HG03575 (cell line): ENCODE measurements around the gene CHODL.

Experiments used
- ATAC-seq: cut with Tn5 transposase; IDR thresholded peaks from one replicate; pipeline ENCODE4 v1.9.1; 2021; ENCODE audit not compliant: unreplicated experiment, insufficient number of reproducible peaks, low FRiP score; ENCODE audit errors: extremely low read depth

Gene CHODL, protein sequence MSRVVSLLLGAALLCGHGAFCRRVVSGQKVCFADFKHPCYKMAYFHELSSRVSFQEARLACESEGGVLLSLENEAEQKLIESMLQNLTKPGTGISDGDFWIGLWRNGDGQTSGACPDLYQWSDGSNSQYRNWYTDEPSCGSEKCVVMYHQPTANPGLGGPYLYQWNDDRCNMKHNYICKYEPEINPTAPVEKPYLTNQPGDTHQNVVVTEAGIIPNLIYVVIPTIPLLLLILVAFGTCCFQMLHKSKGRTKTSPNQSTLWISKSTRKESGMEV

GRCh38 chr21:18244671-18245463, at the start of gene CHODL:
TSS of gene CHODL (plus strand) at chr21:18244833. CDS start at chr21:18245224, 391 bp downstream.
- ATAC-seq: no peak

GRCh38 chr21:18204931-18205330, 39.7 kb upstream of the CHODL start:
- ATAC-seq: no peak

- no peak for ATAC-seq
Observed at GRCh38 chr21:18218331-18218730, 26.3 kb upstream of the CHODL start.

GRCh38 chr21:18220498-18220897, 24.1 kb upstream of the CHODL start:
- ATAC-seq: no peak

DNA sequence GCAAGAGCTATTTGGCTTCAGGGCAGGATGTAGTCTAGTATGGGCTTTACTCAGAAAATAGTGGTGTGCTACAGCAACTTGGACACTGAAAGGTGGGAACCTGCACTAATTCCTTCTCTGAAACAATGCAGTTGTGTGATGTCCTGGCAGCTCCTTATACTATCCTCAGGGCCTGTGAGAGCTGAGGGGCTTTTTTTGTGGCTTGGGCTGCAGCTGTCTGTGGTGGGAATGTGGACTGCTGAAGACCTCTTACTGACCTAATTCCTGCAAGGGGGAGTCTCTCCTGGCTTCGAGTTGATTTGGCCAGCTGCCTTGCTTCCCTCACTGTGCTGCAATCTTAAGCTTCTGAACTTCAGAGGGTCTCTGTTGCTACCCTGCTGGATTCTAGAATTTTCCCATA, 22.3 kb upstream of the CHODL start:
- no peak for ATAC-seq

DNA sequence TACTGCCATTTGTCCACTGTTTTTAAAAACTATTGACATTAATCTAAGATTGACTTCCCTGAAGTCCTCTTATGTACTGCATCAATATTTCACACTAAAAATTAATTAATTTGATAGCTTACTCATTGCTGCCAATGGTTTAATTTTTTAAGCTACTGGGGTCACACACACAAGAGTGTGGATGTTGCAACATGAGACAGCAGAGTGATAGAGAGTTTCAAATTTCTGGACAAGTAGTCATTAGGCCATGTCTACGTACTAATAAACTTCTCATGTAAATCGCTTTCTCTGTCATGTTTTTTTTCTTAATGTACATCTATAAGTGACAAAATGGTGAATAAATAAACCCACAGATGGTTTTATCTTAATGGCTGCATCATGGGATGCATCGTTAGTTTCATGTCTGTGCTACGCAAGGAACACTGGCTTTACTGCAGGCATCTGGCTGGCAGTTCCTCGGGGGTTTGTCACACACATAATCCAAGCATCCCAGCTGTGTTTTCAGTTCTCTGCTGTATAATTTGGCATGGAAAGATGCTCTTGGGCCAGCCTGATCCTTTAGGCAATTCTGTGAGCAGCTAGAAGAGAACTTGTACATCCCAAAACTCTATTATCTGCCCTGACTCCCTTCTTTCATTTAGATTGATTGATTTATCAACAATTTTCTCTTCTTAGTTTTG, 16.4 kb upstream of the CHODL start:
- ATAC-seq: no peak

- ATAC-seq: no peak
Observed at GRCh38 chr21:18235545-18235944, 9.1 kb upstream of the CHODL start.

GRCh38 chr21:18245464-18245967, 883 bp downstream of the CHODL start:
- ATAC-seq: no peak

- no peak for ATAC-seq
Observed at GRCh38 chr21:18248171-18248570, 3.5 kb downstream of the CHODL start.

- ATAC-seq: no peak
Observed at GRCh38 chr21:18249672-18250071, 5.0 kb downstream of the CHODL start.

DNA sequence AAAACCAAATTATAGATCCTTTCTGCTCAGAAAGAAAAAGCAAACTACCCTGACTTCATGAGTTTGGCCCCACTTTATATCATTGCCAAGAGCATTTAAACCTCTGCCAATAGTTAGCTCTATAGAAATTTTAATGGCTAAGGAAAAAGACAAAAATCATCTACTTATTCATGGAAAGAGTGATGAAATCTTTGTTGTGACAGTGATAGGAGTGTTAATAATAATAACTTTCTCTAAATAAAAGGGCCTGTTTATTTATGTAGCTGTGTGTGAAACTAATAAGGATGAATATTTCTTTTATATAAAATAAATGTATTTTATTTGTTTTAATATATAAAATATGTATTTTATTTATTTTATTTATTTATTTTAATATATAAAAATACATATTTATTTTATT, 6.4 kb downstream of the CHODL start:
- ATAC-seq: no peak

- no peak for ATAC-seq
Observed at GRCh38 chr21:18252256-18252655, 7.6 kb downstream of the CHODL start.

DNA sequence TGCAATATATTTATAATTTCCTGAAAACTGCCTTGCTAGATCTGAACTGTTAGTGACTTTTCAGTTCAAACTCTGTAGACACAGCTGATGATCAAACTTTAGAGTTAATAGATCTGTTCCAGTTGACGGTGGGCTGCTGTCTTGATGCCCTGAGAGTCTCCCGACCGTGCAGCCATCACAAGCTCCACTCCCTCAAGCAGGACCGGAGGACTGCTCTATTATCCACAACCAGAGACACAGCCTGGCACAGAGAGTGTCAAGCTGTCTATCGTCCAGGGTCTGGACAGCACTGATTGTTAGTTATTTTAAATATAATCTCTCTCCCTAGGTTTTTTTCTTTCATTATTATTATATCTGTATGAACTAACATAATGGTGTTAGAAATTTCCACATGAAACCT, 8.0 kb downstream of the CHODL start:
- ATAC-seq: no peak

DNA sequence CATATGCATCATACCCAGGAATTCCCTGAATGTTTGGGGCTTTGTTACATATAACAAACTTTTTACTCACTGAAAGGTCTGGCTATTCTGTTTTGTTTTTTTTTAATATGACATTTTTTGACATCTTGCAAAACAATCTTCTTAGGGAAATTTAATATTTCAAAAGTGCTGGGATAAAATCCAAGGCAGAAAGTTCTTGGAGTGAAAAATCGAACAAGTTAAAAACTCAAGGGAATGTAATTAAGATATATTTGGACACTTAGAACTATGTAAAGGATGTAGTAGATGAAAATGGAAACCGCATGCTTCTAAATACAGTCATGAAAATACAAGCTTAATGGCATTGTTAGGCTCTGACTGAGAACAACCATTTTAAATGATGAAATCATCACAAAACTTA, 8.6 kb downstream of the CHODL start:
- no peak for ATAC-seq

DNA sequence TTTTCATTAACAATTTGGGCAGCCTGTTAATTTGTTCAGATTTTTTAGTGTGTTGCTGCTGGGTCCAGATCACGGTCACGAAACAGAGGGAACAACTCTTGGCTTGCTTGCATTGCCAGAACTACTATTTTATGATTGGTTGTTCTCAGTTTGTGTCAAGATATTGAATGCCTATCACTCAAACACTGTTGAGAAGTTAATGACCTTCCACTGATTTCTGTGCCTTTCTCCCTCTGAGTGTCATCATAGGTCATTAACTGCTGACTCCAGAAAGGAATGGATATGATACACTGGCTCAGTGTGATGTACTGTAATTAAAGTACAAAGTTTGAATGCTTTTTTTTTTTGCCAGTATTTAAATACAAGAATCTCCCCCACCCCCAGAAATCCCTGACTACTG, 9.2 kb downstream of the CHODL start:
- ATAC-seq: no peak

DNA sequence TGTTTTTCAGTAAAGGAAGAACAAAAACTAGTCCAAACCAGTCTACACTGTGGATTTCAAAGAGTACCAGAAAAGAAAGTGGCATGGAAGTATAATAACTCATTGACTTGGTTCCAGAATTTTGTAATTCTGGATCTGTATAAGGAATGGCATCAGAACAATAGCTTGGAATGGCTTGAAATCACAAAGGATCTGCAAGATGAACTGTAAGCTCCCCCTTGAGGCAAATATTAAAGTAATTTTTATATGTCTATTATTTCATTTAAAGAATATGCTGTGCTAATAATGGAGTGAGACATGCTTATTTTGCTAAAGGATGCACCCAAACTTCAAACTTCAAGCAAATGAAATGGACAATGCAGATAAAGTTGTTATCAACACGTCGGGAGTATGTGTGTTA, 21.3 kb downstream of the CHODL start:
- ATAC-seq: no peak

DNA sequence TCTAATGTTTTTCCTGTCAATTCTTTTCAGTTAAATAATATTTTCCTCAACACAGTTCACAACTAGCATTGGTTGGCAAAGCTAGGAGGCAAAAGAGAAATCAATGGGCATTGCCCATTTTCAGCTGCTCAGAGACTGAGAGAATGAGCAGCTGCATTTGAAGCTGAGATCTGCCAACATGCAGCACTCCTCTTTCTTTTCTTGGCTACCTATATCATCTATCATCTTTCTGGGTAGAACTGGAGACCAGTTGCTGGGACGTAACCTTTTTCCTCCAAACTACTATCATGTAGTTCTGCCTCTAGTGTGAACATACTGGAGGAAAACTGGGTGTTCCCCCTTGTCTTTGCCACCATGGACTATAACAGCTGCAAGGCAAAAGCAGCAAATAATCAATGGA, 22.9 kb downstream of the CHODL start:
- no peak for ATAC-seq

DNA sequence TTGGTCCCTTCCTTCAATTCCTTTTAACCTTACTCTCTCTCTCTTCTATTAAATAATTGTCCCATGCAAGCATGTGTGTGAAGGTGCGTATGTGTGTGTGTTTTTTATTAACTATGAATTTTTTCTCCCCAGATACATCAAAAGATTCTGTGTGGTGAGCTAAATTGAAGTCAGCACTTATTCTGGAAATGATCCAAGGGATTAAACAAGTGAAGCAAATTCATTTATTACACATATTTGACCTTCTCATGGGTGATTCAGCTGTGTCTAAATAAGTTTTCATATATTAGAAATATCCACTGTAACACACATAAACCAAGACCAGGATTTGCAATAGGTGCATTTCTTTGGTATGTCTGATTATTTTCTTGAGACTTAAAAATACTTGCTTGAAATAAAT, 24.3 kb downstream of the CHODL start:
- no peak for ATAC-seq

DNA sequence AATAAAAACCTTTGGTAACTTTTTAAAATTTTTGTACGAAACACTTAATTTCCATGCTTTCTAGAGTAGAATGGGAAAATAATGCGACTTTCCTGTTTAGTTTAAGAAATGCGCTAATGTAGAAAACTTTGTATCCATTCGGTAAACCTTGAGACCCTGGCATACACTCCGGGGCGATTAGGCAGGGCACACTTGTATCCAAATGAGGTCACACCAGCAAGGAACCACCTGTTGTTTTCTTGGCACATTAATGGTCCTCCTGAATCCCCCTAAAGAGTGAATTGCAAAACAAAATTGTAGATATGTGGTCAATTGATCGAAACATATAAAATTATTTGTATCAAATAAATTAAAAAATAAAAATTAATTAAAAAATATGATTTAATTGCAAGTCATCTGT, 25.2 kb downstream of the CHODL start:
- ATAC-seq: no peak

GRCh38 chr21:18273400-18273799, 28.8 kb downstream of the CHODL start:
- ATAC-seq: no peak
